HepG2 (cell line): Measurements from ENCODE around the gene BRCA1. TPM values are rescaled to one million over a fixed set of nuclear protein-coding genes. Genes with fewer than 3 reads are reported as not detected.

ENCODE experiments used
- MAFK ChIP-seq, 2 experiments: IDR thresholded peaks in 1 of 2; conservative IDR thresholded peaks in 1 of 2; 2 replicates each; pipeline ENCODE4 v1.6.1; 2011; ENCODE audit warnings: improper control_type of control experiment in 2 of 2, low read length in 2 of 2
- NR2F2 ChIP-seq: IDR thresholded peaks from 2 replicates; pipeline ENCODE4 v1.6.1; 2012; ENCODE audit warnings: low read depth, inconsistent platforms, borderline replicate concordance
- PAF1 ChIP-seq: IDR thresholded peaks from 2 replicates; pipeline ENCODE4 v1.6.1; 2016; ENCODE audit warnings: missing genetic modification reagents, missing compliant biosample characterization
- PHF5A ChIP-seq: IDR thresholded peaks from one replicate; pipeline ENCODE4 v1.6.1; 2018; ENCODE audit warnings: low read depth, missing genetic modification reagents; ENCODE audit not compliant: unreplicated experiment
- SMARCE1 ChIP-seq: fragments of 450-650 bp; IDR thresholded peaks from 2 replicates; pipeline ENCODE4 v1.6.1; 2017; ENCODE audit warnings: borderline replicate concordance
- SSRP1 ChIP-seq: IDR thresholded peaks from 2 replicates; pipeline ENCODE4 v1.6.1; 2016; ENCODE audit warnings: control low read depth
- polyA plus RNA-seq, 8 experiments: library from polyadenylated mRNA; depleted of rRNA in 3 of 8; stranded (reverse) in 7 of 8; unstranded in 1 of 8; fragments of >200 nt; fragmentation: Illumina TruSeq in 4 of 8; extraction: Trizol in 4 of 8; gene quantifications; 2 replicates each; pipeline versions ENCODE4 v1.2.1 to v1.2.3, GENCODE V29; 2011 to 2016; ENCODE audit warnings: low read depth in 4 of 8, missing spikeins in 1 of 8, mixed read lengths in 1 of 8; ENCODE audit not compliant: insufficient read depth in 1 of 8
- total RNA-seq, 5 experiments: library from RNA; depleted of rRNA; stranded (reverse); fragments of >200 nt; fragmentation: Illumina TruSeq; extraction: Trizol; gene quantifications; 2 replicates each; pipeline ENCODE4 v1.2.3, GENCODE V29; 2016; ENCODE audit warnings: low read depth in 1 of 5
- TF ChIP-seq, protein P1 (sequence below): sonication (generic); formaldehyde crosslinking; IDR thresholded peaks from 2 replicates; pipeline ENCODE4 v1.5.0; 2020; ENCODE audit warnings: mild to moderate bottlenecking, missing genetic modification reagents, borderline replicate concordance
- TF ChIP-seq, protein P2 (sequence below): sonication (generic); formaldehyde crosslinking; IDR thresholded peaks from 2 replicates; pipeline ENCODE4 v1.4.0; 2020; ENCODE audit warnings: mild to moderate bottlenecking, missing genetic modification reagents
- TF ChIP-seq, protein P3 (sequence below): sonication (generic); formaldehyde crosslinking; IDR thresholded peaks from 2 replicates; pipeline ENCODE4 v1.4.0; 2020; ENCODE audit warnings: mild to moderate bottlenecking, missing genetic modification reagents

BRCA1 gene
- total and polyA plus RNA-seq, 2 of the 13 experiments (the other 11 are each of a cell fraction or from before 2014, with no cell fraction given), result 13.3 to 37.5 TPM

DNA sequence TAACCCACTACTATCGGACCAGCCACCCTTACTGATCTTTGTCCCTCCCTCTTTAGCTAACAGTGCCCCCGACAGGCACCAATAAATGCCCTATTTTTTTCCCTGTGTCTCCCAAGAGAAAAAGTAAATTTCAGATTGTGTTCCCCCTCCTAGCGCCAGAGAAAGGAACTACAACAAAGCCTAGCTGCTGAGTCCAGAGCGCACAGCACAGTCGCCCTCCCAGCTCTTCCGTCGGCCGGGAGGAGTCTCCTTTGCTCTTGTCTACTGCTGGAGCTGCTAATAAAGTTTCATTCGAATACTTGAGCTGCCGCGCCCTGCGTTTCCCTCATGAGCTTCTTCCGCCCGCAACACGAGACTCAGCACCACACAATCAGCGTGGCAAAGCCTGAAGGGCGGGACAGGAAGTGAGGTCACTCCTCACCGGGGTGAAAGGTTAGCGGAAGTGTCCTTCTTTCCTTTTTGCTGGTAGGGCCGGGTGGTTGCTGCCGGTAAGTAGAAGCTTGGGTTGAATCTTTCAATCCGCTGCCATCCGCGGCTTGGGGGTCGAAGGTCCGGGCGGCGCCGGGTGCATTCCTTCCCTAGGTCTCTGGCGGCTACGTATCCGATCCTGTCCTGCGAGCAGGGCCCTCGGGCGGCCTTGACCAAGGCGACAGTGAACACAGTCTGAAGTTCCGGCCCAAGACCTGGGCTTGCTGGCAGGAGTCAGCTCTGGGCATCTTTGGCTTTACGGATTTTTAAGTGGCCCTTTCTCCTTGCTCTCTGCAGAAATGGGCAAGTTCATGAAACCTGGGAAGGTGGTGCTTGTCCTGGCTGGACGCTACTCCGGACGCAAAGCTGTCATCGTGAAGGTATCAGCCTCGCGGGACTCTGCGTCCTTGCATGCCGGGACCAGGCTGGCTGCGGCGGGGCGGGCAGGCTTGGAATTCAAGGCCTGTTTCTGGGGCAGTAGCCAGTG, 126.9 kb downstream of the BRCA1 start, which contains the start of gene RPL27 (continued):
- TF ChIP-seq, protein P1, sequence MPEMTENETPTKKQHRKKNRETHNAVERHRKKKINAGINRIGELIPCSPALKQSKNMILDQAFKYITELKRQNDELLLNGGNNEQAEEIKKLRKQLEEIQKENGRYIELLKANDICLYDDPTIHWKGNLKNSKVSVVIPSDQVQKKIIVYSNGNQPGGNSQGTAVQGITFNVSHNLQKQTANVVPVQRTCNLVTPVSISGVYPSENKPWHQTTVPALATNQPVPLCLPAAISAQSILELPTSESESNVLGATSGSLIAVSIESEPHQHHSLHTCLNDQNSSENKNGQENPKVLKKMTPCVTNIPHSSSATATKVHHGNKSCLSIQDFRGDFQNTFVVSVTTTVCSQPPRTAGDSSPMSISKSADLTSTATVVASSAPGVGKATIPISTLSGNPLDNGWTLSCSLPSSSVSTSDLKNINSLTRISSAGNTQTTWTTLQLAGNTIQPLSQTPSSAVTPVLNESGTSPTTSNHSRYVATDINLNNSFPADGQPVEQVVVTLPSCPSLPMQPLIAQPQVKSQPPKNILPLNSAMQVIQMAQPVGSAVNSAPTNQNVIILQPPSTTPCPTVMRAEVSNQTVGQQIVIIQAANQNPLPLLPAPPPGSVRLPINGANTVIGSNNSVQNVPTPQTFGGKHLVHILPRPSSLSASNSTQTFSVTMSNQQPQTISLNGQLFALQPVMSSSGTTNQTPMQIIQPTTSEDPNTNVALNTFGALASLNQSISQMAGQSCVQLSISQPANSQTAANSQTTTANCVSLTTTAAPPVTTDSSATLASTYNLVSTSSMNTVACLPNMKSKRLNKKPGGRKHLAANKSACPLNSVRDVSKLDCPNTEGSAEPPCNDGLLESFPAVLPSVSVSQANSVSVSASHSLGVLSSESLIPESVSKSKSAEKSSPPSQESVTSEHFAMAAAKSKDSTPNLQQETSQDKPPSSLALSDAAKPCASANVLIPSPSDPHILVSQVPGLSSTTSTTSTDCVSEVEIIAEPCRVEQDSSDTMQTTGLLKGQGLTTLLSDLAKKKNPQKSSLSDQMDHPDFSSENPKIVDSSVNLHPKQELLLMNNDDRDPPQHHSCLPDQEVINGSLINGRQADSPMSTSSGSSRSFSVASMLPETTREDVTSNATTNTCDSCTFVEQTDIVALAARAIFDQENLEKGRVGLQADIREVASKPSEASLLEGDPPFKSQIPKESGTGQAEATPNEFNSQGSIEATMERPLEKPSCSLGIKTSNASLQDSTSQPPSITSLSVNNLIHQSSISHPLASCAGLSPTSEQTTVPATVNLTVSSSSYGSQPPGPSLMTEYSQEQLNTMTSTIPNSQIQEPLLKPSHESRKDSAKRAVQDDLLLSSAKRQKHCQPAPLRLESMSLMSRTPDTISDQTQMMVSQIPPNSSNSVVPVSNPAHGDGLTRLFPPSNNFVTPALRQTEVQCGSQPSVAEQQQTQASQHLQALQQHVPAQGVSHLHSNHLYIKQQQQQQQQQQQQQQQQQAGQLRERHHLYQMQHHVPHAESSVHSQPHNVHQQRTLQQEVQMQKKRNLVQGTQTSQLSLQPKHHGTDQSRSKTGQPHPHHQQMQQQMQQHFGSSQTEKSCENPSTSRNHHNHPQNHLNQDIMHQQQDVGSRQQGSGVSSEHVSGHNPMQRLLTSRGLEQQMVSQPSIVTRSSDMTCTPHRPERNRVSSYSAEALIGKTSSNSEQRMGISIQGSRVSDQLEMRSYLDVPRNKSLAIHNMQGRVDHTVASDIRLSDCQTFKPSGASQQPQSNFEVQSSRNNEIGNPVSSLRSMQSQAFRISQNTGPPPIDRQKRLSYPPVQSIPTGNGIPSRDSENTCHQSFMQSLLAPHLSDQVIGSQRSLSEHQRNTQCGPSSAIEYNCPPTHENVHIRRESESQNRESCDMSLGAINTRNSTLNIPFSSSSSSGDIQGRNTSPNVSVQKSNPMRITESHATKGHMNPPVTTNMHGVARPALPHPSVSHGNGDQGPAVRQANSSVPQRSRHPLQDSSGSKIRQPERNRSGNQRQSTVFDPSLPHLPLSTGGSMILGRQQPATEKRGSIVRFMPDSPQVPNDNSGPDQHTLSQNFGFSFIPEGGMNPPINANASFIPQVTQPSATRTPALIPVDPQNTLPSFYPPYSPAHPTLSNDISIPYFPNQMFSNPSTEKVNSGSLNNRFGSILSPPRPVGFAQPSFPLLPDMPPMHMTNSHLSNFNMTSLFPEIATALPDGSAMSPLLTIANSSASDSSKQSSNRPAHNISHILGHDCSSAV (CRISPR knock-in tag), result no peak
- no peak for TF ChIP-seq SMARCE1
- TF ChIP-seq, protein P2, sequence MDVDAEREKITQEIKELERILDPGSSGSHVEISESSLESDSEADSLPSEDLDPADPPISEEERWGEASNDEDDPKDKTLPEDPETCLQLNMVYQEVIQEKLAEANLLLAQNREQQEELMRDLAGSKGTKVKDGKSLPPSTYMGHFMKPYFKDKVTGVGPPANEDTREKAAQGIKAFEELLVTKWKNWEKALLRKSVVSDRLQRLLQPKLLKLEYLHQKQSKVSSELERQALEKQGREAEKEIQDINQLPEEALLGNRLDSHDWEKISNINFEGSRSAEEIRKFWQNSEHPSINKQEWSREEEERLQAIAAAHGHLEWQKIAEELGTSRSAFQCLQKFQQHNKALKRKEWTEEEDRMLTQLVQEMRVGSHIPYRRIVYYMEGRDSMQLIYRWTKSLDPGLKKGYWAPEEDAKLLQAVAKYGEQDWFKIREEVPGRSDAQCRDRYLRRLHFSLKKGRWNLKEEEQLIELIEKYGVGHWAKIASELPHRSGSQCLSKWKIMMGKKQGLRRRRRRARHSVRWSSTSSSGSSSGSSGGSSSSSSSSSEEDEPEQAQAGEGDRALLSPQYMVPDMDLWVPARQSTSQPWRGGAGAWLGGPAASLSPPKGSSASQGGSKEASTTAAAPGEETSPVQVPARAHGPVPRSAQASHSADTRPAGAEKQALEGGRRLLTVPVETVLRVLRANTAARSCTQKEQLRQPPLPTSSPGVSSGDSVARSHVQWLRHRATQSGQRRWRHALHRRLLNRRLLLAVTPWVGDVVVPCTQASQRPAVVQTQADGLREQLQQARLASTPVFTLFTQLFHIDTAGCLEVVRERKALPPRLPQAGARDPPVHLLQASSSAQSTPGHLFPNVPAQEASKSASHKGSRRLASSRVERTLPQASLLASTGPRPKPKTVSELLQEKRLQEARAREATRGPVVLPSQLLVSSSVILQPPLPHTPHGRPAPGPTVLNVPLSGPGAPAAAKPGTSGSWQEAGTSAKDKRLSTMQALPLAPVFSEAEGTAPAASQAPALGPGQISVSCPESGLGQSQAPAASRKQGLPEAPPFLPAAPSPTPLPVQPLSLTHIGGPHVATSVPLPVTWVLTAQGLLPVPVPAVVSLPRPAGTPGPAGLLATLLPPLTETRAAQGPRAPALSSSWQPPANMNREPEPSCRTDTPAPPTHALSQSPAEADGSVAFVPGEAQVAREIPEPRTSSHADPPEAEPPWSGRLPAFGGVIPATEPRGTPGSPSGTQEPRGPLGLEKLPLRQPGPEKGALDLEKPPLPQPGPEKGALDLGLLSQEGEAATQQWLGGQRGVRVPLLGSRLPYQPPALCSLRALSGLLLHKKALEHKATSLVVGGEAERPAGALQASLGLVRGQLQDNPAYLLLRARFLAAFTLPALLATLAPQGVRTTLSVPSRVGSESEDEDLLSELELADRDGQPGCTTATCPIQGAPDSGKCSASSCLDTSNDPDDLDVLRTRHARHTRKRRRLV (CRISPR knock-in tag), result peak; percentile 90
- TF ChIP-seq NR2F2, result peak; percentile 71; the same call in 1 of the 2 replicates
- no peak for TF ChIP-seq PAF1 (CRISPR knock-in tag)
- 0 out of 4 replicates have a peak, but pooled peaks of 1 of the 2 experiments have one; percentile 21 for TF ChIP-seq MAFK (conservative IDR thresholded peaks at IDR 0.05 in 1 of 2, IDR thresholded peaks at IDR 0.05 in 1 of 2; ENCODE audit: low read length in 2 of 2)
- TF ChIP-seq, protein P3, sequence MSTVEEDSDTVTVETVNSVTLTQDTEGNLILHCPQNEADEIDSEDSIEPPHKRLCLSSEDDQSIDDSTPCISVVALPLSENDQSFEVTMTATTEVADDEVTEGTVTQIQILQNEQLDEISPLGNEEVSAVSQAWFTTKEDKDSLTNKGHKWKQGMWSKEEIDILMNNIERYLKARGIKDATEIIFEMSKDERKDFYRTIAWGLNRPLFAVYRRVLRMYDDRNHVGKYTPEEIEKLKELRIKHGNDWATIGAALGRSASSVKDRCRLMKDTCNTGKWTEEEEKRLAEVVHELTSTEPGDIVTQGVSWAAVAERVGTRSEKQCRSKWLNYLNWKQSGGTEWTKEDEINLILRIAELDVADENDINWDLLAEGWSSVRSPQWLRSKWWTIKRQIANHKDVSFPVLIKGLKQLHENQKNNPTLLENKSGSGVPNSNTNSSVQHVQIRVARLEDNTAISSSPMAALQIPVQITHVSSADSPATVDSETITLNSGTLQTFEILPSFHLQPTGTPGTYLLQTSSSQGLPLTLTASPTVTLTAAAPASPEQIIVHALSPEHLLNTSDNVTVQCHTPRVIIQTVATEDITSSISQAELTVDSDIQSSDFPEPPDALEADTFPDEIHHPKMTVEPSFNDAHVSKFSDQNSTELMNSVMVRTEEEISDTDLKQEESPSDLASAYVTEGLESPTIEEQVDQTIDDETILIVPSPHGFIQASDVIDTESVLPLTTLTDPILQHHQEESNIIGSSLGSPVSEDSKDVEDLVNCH (CRISPR knock-in tag), result 0 out of 2 replicates have a peak, but pooled peaks have one; percentile 62
- TF ChIP-seq PHF5A (CRISPR knock-in tag), result peak; percentile 99
- peak; percentile 97 for TF ChIP-seq SSRP1 (CRISPR knock-in tag)
